Neutrophil (primary cell): ENCODE measurements around the gene ATP6V1G1.

ENCODE experiments used
- H3K27ac ChIP-seq: fragments of 200-600 bp; sonication (generic); 2 replicates; pipeline ENCODE4 v1.5.1; 2016; ENCODE audit warnings: mild to moderate bottlenecking, moderate library complexity
- H3K27me3 ChIP-seq: fragments of 200-600 bp; sonication (generic); 2 replicates; pipeline ENCODE4 v1.6.0; 2016; ENCODE audit warnings: mild to moderate bottlenecking
- H3K36me3 ChIP-seq: fragments of 200-600 bp; sonication (generic); 2 replicates; pipeline ENCODE4 v1.5.1; 2017
- H3K4me1 ChIP-seq, 2 experiments: fragments of 200-600 bp in 1 of 2; sonication (generic) in 1 of 2; 1 replicate in 1 of 2; 2 replicates in 1 of 2; pipeline versions ENCODE4 v1.5.1 to v1.6.1; 2013 to 2016; ENCODE audit warnings: low read depth in 1 of 2, low read length in 1 of 2, mild to moderate bottlenecking in 1 of 2, moderate library complexity in 1 of 2; ENCODE audit not compliant: control insufficient read depth in 1 of 2, insufficient read depth in 1 of 2
- H3K4me3 ChIP-seq, 2 experiments: fragments of 200-600 bp in 1 of 2; sonication (generic) in 1 of 2; 1 replicate in 1 of 2; 2 replicates in 1 of 2; pipeline ENCODE4 v1.5.1; 2013 to 2016; ENCODE audit warnings: low read depth in 1 of 2, low read length in 1 of 2, mild to moderate bottlenecking in 1 of 2, moderate library complexity in 1 of 2
- H3K9me3 ChIP-seq: fragments of 200-600 bp; sonication (generic); 2 replicates; pipeline ENCODE4 v1.5.1; 2016
- CTCF ChIP-seq: fragments of 200-600 bp; sonication (generic); IDR thresholded peaks from 2 replicates; pipeline ENCODE4 v1.5.1; 2016; ENCODE audit warnings: antibody characterized with exemption

ATP6V1G1 gene

DNA sequence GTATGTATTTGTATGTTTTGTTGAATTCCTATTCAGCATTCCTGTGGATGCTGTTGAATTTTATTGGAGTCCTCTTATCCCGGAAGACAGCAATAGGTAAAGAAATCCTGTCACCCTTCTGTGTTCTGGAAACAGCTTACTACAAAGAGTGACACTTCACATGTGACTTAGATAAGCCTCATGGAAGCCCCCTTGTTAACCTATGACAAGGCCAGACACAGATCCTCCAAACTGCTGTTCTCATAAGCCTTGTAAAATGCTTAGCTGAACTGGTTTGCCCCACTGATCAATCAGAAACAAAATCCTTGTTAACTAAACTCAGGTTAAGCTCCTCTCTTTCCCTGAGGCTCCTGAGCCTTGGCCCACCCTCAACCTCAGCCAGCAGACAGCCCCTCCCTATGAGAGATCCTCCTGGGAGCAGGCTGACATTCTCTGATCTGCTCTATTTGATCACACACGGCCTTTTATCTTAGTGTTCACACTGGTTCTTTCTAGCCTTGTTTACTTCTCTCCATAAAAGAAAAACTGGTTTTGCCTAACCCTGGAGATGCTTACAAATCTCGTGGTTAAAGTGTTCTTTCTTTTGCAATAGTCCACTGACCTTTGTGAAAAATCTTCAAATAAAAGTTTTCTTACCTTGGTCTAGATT is 29.4 kb upstream of the ATP6V1G1 start:
- Histone ChIP-seq H3K27me3 (no peaks in the 10 kb centered on the region), H3K27ac (peak overlapping the region; percentile 55), H3K4me1 (peaks cover 17 to 24% of the 10 kb centered on the region in 2 experiments), H3K4me3 (no peak overlapping the region), H3K36me3 (no peaks in the 10 kb centered on the region), H3K9me3 (no peaks in the 10 kb centered on the region)
- no peak for TF ChIP-seq CTCF

- no peaks in the 10 kb centered on the region for H3K9me3 ChIP-seq
These were observed 27.6 kb upstream of the ATP6V1G1 start for GRCh38 chr9:114559830-114560513.

GRCh38 chr9:114560956-114561355 is 26.6 kb upstream of the ATP6V1G1 start:
- H3K36me3 ChIP-seq: no peaks in the 10 kb centered on the region
- H3K4me1 ChIP-seq: peaks cover 17 to 21% of the 10 kb centered on the region in 2 experiments
- no peak for TF ChIP-seq CTCF
- no peaks in the 10 kb centered on the region for H3K9me3 ChIP-seq
- H3K27me3 ChIP-seq: no peaks in the 10 kb centered on the region
- H3K27ac ChIP-seq: no peak overlapping the region
- H3K4me3 ChIP-seq: no peak overlapping the region

More at GRCh38 chr9:114559830-114560513, 27.6 kb upstream of the ATP6V1G1 start:
- TF ChIP-seq CTCF: no peak
- Histone ChIP-seq H3K4me1 (peaks cover 17 to 24% of the 10 kb centered on the region in 2 experiments), H3K27ac (peak overlapping the region; percentile 18), H3K4me3 (no peak overlapping the region), H3K27me3 (no peaks in the 10 kb centered on the region), H3K36me3 (no peaks in the 10 kb centered on the region)

DNA sequence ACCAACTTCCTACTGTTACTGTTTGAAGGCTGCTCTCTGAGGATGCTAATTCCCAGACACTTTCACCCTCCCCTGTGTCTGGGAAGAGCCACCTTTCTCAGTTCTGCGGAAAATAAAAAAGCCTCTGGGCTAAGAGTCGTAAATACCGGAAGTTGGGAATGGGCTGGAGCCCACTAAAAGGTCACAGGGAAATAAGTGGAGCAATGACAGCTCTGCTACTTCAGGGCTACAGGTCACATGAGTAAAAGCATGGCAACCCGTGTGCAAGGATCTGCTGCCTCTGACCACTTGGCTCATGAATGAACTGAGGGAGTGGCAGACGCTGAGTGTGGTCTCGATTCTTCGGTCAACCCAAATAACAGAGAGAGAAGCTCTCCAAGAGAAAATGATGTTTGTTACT is 25.8 kb upstream of the ATP6V1G1 start:
- no peaks in the 10 kb centered on the region for H3K36me3 ChIP-seq
- H3K4me1 ChIP-seq: peaks cover 14 to 17% of the 10 kb centered on the region in 2 experiments
- TF ChIP-seq CTCF: no peak
- no peak overlapping the region for H3K27ac ChIP-seq
- no peak overlapping the region for H3K4me3 ChIP-seq
- no peaks in the 10 kb centered on the region for H3K27me3 ChIP-seq
- no peaks in the 10 kb centered on the region for H3K9me3 ChIP-seq

DNA sequence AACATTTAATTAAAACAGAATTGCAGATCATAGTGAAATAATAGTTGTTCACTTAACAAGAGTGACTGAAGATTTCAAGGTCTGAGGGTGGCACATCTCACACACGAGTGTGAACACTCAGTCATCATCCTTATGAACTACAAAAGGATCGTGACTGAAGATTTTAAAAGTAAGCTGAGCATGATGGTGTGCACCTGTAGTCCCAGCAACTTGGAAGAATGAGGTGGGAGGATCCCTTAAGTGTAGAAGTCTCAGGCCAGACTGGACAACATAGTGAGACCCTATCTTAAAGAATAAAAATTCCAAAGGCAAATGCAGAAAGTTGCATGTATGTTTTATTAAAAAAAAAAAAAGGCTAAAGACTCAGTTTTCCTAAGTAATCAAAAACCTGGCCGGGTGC is 22.4 kb upstream of the ATP6V1G1 start:
- TF ChIP-seq CTCF: no peak
- H3K27me3 ChIP-seq: no peaks in the 10 kb centered on the region
- no peaks in the 10 kb centered on the region for H3K36me3 ChIP-seq
- H3K4me1 ChIP-seq: no peaks in the 10 kb centered on the region
- H3K9me3 ChIP-seq: no peaks in the 10 kb centered on the region
- no peak overlapping the region for H3K27ac ChIP-seq
- H3K4me3 ChIP-seq: no peak overlapping the region
